H1 (cell line): ENCODE data around the gene LDLRAD4. TPM values are rescaled to one million over a fixed set of nuclear protein-coding genes. Genes with fewer than 3 reads are reported as not detected.

Experiments
- CTCF ChIA-PET: fragments of 300-600 bp; sonication (Branson Sonifier 250); formaldehyde crosslinking; loops from one replicate; lab custom pipeline; 2021; ENCODE audit not compliant: partially characterized antibody; lab: Charles Lee
- POLR2A ChIA-PET: fragments of 300-600 bp; sonication (Branson Sonifier 250); formaldehyde crosslinking; loops from one replicate; lab custom pipeline; 2021; ENCODE audit warnings: inconsistent platforms; ENCODE audit not compliant: partially characterized antibody; lab: Charles Lee
- DNase-seq, 2 experiments: peaks; one replicate each; pipeline versions ENCODE4 v3.0.0 to v3.0.0-alpha.2; 2010 to 2022; ENCODE audit warnings: low spot score in 2 of 2, low read depth in 1 of 2, mixed read lengths in 1 of 2
- FAIRE-seq: peaks from 2 replicates; lab custom pipeline; 2011; peaks lifted over from hg19 to GRCh38; lab: Jason Lieb, UNC
- H2AFZ ChIP-seq: 2 replicates; pipeline ENCODE4 v1.8.1; 2012; ENCODE audit warnings: low read length, inconsistent platforms
- H2AK5ac ChIP-seq: 2 replicates; pipeline ENCODE4 v1.6.1; 2013; ENCODE audit warnings: low read depth, low read length
- H2BK120ac ChIP-seq: replicated peaks from 2 replicates; pipeline ENCODE3; 2013; ENCODE audit warnings: low read depth, low read length, inconsistent platforms
- H2BK12ac ChIP-seq: 2 replicates; pipeline ENCODE4 v1.6.1; 2013; ENCODE audit warnings: low read depth, low read length
- H2BK15ac ChIP-seq: 2 replicates; pipeline ENCODE4 v1.6.1; 2013; ENCODE audit warnings: low read length
- H2BK20ac ChIP-seq: 2 replicates; pipeline ENCODE4 v1.6.1; 2013; ENCODE audit warnings: low read length
- H2BK5ac ChIP-seq: 2 replicates; pipeline ENCODE4 v1.6.1; 2013; ENCODE audit warnings: low read depth, low read length
- H3K14ac ChIP-seq: 2 replicates; pipeline ENCODE4 v1.6.1; 2013; ENCODE audit warnings: inconsistent platforms; ENCODE audit not compliant: insufficient read length
- H3K18ac ChIP-seq: 2 replicates; pipeline ENCODE4 v1.6.1; 2013; ENCODE audit warnings: low read length; ENCODE audit errors: extremely low read depth
- H3K23ac ChIP-seq: 2 replicates; pipeline ENCODE4 v1.6.1; 2013; ENCODE audit warnings: inconsistent platforms; ENCODE audit not compliant: insufficient read length
- H3K23me2 ChIP-seq: 2 replicates; pipeline ENCODE4 v1.6.1; 2013; ENCODE audit warnings: low read depth, low read length
- H3K27ac ChIP-seq: 2 replicates; pipeline ENCODE4 v1.6.1; 2011; ENCODE audit warnings: low read depth, low read length, inconsistent platforms
- H3K27me3 ChIP-seq, 4 experiments: replicated peaks in 1 of 4; 1 replicate in 1 of 4; 2 replicates in 3 of 4; pipeline versions ENCODE4 v1.6.1 to v1.8.1; 2011 to 2013; ENCODE audit warnings: low read length in 3 of 4, mild to moderate bottlenecking in 3 of 4, inconsistent platforms in 2 of 4, mixed read lengths in 2 of 4, moderate library complexity in 1 of 4; ENCODE audit not compliant: control insufficient read depth in 3 of 4, insufficient read depth in 3 of 4; ENCODE audit errors: extremely low read depth in 1 of 4
- H3K36me3 ChIP-seq, 4 experiments: 2 replicates each; pipeline versions ENCODE4 v1.6.1 to v1.8.1; 2011 to 2013; ENCODE audit warnings: mild to moderate bottlenecking in 4 of 4, low read length in 3 of 4, moderate library complexity in 2 of 4, control low read depth in 1 of 4, inconsistent platforms in 1 of 4; ENCODE audit not compliant: insufficient read depth in 4 of 4, control insufficient read depth in 2 of 4
- H3K4ac ChIP-seq: replicated peaks from 2 replicates; pipeline ENCODE3; 2013; ENCODE audit warnings: low read length, low read depth, mixed read lengths, inconsistent platforms; ENCODE audit not compliant: insufficient read length
- H3K4me1 ChIP-seq, 4 experiments: replicated peaks in 1 of 4; 1 replicate in 1 of 4; 2 replicates in 3 of 4; pipeline versions ENCODE4 v1.6.1 to v1.8.1; 2011 to 2013; ENCODE audit warnings: low read length in 3 of 4, inconsistent platforms in 2 of 4, mixed read lengths in 1 of 4; ENCODE audit not compliant: insufficient read depth in 4 of 4, control insufficient read depth in 3 of 4
- H3K4me2 ChIP-seq, 2 experiments: 2 replicates each; pipeline versions ENCODE4 v1.6.1 to v1.8.1; 2011 to 2013; ENCODE audit warnings: low read depth in 2 of 2, low read length in 2 of 2, control low read depth in 1 of 2, inconsistent platforms in 1 of 2, mild to moderate bottlenecking in 1 of 2; ENCODE audit not compliant: insufficient read depth in 1 of 2
- H3K4me3 ChIP-seq, 4 experiments: fragments of 200-600, 300-600 bp in 1 of 4; sonication (generic), shearing (Covaris generic), sonication (Bioruptor Twin) in 1 of 4; 2 replicates each; pipeline versions ENCODE4 v1.5.1 to v1.8.1; 2011 to 2016; ENCODE audit warnings: low read length in 4 of 4, low read depth in 3 of 4, control low read depth in 2 of 4, inconsistent platforms in 2 of 4, mild to moderate bottlenecking in 2 of 4, mixed read lengths in 1 of 4, moderate library complexity in 1 of 4; ENCODE audit not compliant: insufficient read depth in 2 of 4; ENCODE audit errors: extremely low read depth in 1 of 4
- H3K56ac ChIP-seq: replicated peaks from 2 replicates; pipeline ENCODE3; 2013; ENCODE audit warnings: low read depth, mild to moderate bottlenecking, mixed read lengths, low read length, inconsistent platforms; ENCODE audit not compliant: insufficient read length
- H3K79me1 ChIP-seq: 2 replicates; pipeline ENCODE4 v1.6.1; 2013; ENCODE audit warnings: low read depth, low read length, control low read depth
- H3K79me2 ChIP-seq, 2 experiments: 2 replicates each; pipeline versions ENCODE4 v1.6.1 to v1.8.1; 2012 to 2013; ENCODE audit warnings: low read length in 2 of 2, mild to moderate bottlenecking in 2 of 2, inconsistent platforms in 1 of 2; ENCODE audit not compliant: insufficient read depth in 2 of 2, control insufficient read depth in 1 of 2
- H3K9ac ChIP-seq, 4 experiments: replicated peaks in 1 of 4; 1 replicate in 1 of 4; 2 replicates in 3 of 4; pipeline versions ENCODE4 v1.6.1 to v1.8.1; 2011 to 2013; ENCODE audit warnings: low read depth in 3 of 4, low read length in 3 of 4, control low read depth in 2 of 4, mild to moderate bottlenecking in 2 of 4, moderate library complexity in 2 of 4, inconsistent platforms in 1 of 4; ENCODE audit errors: extremely low read depth in 1 of 4
- H3K9me3 ChIP-seq, 2 experiments: 2 replicates each; pipeline versions ENCODE4 v1.6.1 to v1.8.1; 2012 to 2013; ENCODE audit warnings: mild to moderate bottlenecking in 2 of 2, moderate library complexity in 2 of 2, control low read depth in 1 of 2, inconsistent platforms in 1 of 2, low read depth in 1 of 2, low read length in 1 of 2, mixed read lengths in 1 of 2; ENCODE audit not compliant: insufficient read depth in 2 of 2
- H4K20me1 ChIP-seq, 2 experiments: replicated peaks in 1 of 2; 2 replicates each; pipeline versions ENCODE3 to v1.8.1; 2011 to 2013; ENCODE audit warnings: inconsistent platforms in 2 of 2, low read length in 2 of 2, mild to moderate bottlenecking in 1 of 2; ENCODE audit not compliant: insufficient read depth in 2 of 2, control insufficient read depth in 1 of 2
- H4K5ac ChIP-seq: 2 replicates; pipeline ENCODE4 v1.6.1; 2013; ENCODE audit warnings: low read length, low read depth, mixed read lengths, inconsistent platforms; ENCODE audit not compliant: insufficient read length
- H4K8ac ChIP-seq: 2 replicates; pipeline ENCODE4 v1.8.0; 2013; ENCODE audit warnings: mild to moderate bottlenecking, moderate library complexity, low read length, inconsistent platforms; ENCODE audit not compliant: insufficient read depth; ENCODE audit errors: extremely low read depth
- H4K91ac ChIP-seq: replicated peaks from 2 replicates; pipeline ENCODE3; 2013; ENCODE audit warnings: low read length, mixed read lengths, inconsistent platforms; ENCODE audit not compliant: insufficient read length
- ASH2L ChIP-seq: fragments of 200-600, 300-600 bp; sonication (generic); IDR thresholded peaks from one replicate; pipeline ENCODE4 v1.7.1; 2017; ENCODE audit warnings: low read length
- GABPA ChIP-seq: IDR thresholded peaks from 2 replicates; pipeline ENCODE4 v1.6.1; 2011; ENCODE audit warnings: mild to moderate bottlenecking, low read length, moderate library complexity, borderline replicate concordance; ENCODE audit not compliant: insufficient read depth
- RNF2 ChIP-seq: fragments of 200-900, 300-1000 bp; sonication (generic); IDR thresholded peaks from 2 replicates; pipeline ENCODE4 v1.7.1; 2016; ENCODE audit warnings: borderline replicate concordance, low read depth, mild to moderate bottlenecking, antibody characterized with exemption, low read length; ENCODE audit not compliant: poor library complexity, severe bottlenecking; ENCODE audit errors: missing control alignments
- TEAD4 ChIP-seq: IDR thresholded peaks from 2 replicates; pipeline ENCODE4 v1.6.1; 2012; ENCODE audit warnings: low read depth, low read length, inconsistent platforms, mixed read lengths
- WGBS, 2 experiments: shearing (Covaris generic) in 1 of 2; methylation state at CpG; one replicate each; pipeline versions ENCODE4 v1.1.6 to v1.1.7; 2013 to 2015; ENCODE audit warnings: low lambda C conversion rate in 2 of 2, mixed read lengths in 2 of 2, inconsistent platforms in 1 of 2, low coverage in 1 of 2, missing lambda C conversion rate in 1 of 2; ENCODE audit not compliant: insufficient replicate concordance in 2 of 2, insufficient coverage in 1 of 2, insufficient read length in 1 of 2; ENCODE audit errors: extremely low coverage in 1 of 2, missing lambda C conversion rate in 1 of 2; 5-methylcytosine and 5-hydroxymethylcytosine counted together
- polyA plus RNA-seq, 7 experiments: library from polyadenylated mRNA; depleted of rRNA in 3 of 7; stranded (reverse) in 5 of 7; unstranded in 2 of 7; fragments of >200 nt in 5 of 7; fragments of 200-250 nt in 2 of 7; gene quantifications; 1 replicate in 5 of 7; 2 replicates in 1 of 7; 4 replicates in 1 of 7; pipeline versions ENCODE4 v1.2.1 to v1.2.3, GENCODE V29; 2011 to 2013; ENCODE audit warnings: missing spikeins in 2 of 7, mixed read lengths in 2 of 7
- total RNA-seq: library from RNA; stranded (reverse); fragmentation: NEBNext Ultra II Directional; extraction: Animal tissue kit (Norgen Biotek cat#: 25700); gene quantifications from 2 replicates; pipeline ENCODE4 v1.2.1, GENCODE V29; 2021

LDLRAD4 gene
- total and polyA plus RNA-seq, 2 of the 8 experiments (the other 6 are each of a cell fraction or from before 2014, with no cell fraction given), result 0.77 to 1.4 TPM

GRCh38 chr18:13201292-13201691, 17.3 kb upstream of the LDLRAD4 start:
- H3K27ac ChIP-seq, result no peak overlapping the region
- FAIRE-seq, result no peak
- H3K4me2 ChIP-seq, result no peak overlapping the region
- H3K79me2 ChIP-seq, result no peaks in the 10 kb centered on the region
- H2BK20ac ChIP-seq, result no peak overlapping the region
- no peak overlapping the region for H3K18ac ChIP-seq
- ChIA-PET POLR2A (no interaction called here), CTCF (interaction anchor here (1.4 kb wide), 1 partner anchor 324 kb away, joined by 4 read pairs; no protein-coding TSS in a partner anchor)
- H3K4me3 ChIP-seq, result no peak overlapping the region
- H3K56ac ChIP-seq, result no peak overlapping the region
- no peak overlapping the region for H3K4ac ChIP-seq
- H2BK15ac ChIP-seq, result no peak overlapping the region
- H3K9ac ChIP-seq, result no peak overlapping the region
- H3K36me3 ChIP-seq, result no peaks in the 10 kb centered on the region; a peak in 1 of 8 replicates
- no peak overlapping the region for H2BK12ac ChIP-seq
- H3K79me1 ChIP-seq, result no peaks in the 10 kb centered on the region
- no peaks in the 10 kb centered on the region for H3K27me3 ChIP-seq
- no peak overlapping the region for H2AK5ac ChIP-seq
- no peak for TF ChIP-seq ASH2L
- TF ChIP-seq RNF2, result no peak
- no peak for TF ChIP-seq GABPA
- TF ChIP-seq TEAD4, result no peak
- peaks cover 5 to 7% of the 10 kb centered on the region in 2 experiments; a peak in 3 of 4 replicates for H3K9me3 ChIP-seq
- no peak overlapping the region for H4K5ac ChIP-seq
- no peak overlapping the region for H2BK120ac ChIP-seq
- WGBS, 2 experiments, result 91% methylated on average over 3 of the region's 3 CpGs; no CpG with 5 or more reads in 1 of the 2 experiments
- no peak overlapping the region for H2BK5ac ChIP-seq
- H4K91ac ChIP-seq, result no peak overlapping the region
- no peak overlapping the region for H3K14ac ChIP-seq
- H2AFZ ChIP-seq, result no peak overlapping the region
- DNase-seq, result no peak
- H4K20me1 ChIP-seq, result no peaks in the 10 kb centered on the region
- no peaks in the 10 kb centered on the region for H3K4me1 ChIP-seq
- H3K23ac ChIP-seq, result no peak overlapping the region
- H4K8ac ChIP-seq, result no peak overlapping the region
- H3K23me2 ChIP-seq, result no peaks in the 10 kb centered on the region
